Measurements from ENCODE around the gene IFITM1. TPM values are rescaled to one million over a fixed set of nuclear protein-coding genes. Genes with fewer than 3 reads are reported as not detected.

Gene IFITM1
- total RNA-seq, 2 experiments from 2014 or later = 36.4 to 72.4 TPM

DNA sequence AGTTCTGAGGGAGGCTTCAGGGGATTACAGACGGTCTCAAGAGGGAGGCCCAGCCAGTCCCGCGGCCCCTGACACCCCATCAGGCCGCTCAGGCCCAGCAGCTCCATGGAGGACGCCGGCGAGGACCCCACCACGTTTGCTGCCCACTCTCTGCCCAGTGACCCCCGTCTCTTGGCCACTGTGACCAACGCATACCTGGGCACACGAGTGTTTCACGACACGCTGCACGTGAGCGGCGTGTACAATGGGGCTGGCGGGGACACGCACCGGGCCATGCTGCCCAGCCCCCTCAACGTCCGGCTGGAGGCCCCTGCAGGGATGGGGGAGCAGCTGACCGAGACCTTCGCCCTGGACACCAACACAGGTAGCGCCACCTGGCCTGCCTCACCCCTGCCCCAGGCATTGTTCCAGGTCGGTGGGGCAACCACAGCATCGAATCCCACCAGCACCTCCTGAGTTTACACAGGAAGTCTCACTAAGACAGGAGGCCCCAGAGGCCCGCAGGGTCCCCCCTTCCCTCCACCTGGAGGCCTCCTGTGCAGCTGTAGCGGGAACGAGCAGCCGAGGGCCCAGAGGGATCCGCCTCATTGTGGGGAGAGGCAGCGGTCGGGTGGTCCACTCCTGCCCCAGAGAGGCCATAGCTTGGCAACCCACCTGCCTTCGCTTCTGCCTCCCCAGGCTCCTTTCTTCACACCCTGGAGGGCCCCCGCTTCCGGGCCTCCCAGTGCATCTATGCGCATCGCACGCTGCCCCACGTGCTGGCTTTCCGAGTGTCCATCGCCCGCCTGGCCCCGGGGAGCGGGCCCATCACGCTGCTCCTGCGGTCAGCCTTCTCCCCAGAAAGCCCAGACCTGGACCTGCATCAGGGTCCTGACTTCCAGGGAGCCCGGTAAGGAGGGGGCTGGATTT lies 23.9 kb upstream of the IFITM1 start:
- intact Hi-C loops (cut with micrococcal nuclease; ENCODE audit: unreplicated experiment) = no loop called here
- H3K9me3 ChIP-seq (ENCODE audit: low read length) = no peaks in the 10 kb centered on the region
- H3K79me2 ChIP-seq (ENCODE audit: insufficient read depth, low read depth, low read length) = no peaks in the 10 kb centered on the region
- no peak overlapping the region for H3K27ac ChIP-seq (ENCODE audit: low read depth, low read length, poor library complexity, severe bottlenecking)
- no TSS peak for BruUV-seq (replicated peaks)
- peak overlapping the region; percentile 23; the same call in 1 of the 2 replicates for H3K4me2 ChIP-seq (ENCODE audit: low read length)
- ChIA-PET CTCF (ENCODE audit: unreplicated experiment) (no interaction called here), POLR2A (no interaction called here)
- no peak for DNase-seq (ENCODE audit: low spot score)
- no peaks in the 10 kb centered on the region for H4K20me1 ChIP-seq (ENCODE audit: insufficient read depth, low read length)
- no peaks in the 10 kb centered on the region for H3K36me3 ChIP-seq (ENCODE audit: insufficient read depth, low read length)
- no peak overlapping the region for H3K4me3 ChIP-seq (ENCODE audit: low read depth, low read length, poor library complexity, severe bottlenecking)
- TF ChIP-seq, protein P1, sequence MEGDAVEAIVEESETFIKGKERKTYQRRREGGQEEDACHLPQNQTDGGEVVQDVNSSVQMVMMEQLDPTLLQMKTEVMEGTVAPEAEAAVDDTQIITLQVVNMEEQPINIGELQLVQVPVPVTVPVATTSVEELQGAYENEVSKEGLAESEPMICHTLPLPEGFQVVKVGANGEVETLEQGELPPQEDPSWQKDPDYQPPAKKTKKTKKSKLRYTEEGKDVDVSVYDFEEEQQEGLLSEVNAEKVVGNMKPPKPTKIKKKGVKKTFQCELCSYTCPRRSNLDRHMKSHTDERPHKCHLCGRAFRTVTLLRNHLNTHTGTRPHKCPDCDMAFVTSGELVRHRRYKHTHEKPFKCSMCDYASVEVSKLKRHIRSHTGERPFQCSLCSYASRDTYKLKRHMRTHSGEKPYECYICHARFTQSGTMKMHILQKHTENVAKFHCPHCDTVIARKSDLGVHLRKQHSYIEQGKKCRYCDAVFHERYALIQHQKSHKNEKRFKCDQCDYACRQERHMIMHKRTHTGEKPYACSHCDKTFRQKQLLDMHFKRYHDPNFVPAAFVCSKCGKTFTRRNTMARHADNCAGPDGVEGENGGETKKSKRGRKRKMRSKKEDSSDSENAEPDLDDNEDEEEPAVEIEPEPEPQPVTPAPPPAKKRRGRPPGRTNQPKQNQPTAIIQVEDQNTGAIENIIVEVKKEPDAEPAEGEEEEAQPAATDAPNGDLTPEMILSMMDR (conservative IDR thresholded peaks at IDR 0.05; ENCODE audit: low read length) = no peak
- TF ChIP-seq EZH2phosphoT487 (IDR thresholded peaks at IDR 0.05; ENCODE audit: borderline replicate concordance, low read depth, low read length) = no peak
- no peaks in the 10 kb centered on the region for H3K4me1 ChIP-seq (ENCODE audit: insufficient read depth, low read length, poor library complexity, severe bottlenecking)
- no peaks in the 10 kb centered on the region for H3K9me2 ChIP-seq (ENCODE audit: insufficient read depth, low read length)
- no peak overlapping the region for H2AFZ ChIP-seq (ENCODE audit: low read length)

DNA sequence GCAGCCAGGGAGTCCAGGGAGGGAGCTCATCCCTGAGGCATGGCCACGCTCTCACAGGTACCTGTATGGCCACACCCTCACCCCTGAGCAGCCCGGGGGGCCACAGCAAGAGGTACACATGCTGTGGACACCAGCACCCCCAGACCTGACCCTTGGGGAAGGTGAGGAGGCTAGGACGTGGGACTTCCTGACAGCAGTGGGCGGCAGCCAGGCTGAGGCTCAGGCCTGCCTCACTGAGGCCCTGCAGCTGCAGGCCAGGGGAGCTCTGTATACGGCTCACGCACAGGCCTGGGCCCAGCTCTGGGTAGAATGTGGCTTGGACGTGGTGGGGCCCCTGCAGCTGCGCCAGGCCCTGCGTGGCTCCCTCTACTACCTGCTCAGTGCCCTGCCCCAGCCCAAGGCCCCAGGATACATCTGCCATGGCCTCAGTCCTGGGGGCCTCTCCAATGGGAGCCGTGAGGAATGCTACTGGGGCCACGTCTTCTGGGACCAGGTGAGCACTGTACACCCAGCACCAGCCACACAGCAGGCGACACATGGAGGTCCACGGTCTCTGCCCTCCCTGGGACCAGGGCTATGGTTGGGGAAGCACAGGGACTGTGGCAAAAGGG lies 23.1 kb upstream of the IFITM1 start:
- Histone ChIP-seq H3K79me2 (ENCODE audit: insufficient read depth, low read depth, low read length) (no peaks in the 10 kb centered on the region), H3K9me2 (ENCODE audit: insufficient read depth, low read length) (no peaks in the 10 kb centered on the region), H3K4me1 (ENCODE audit: insufficient read depth, low read length, poor library complexity, severe bottlenecking) (no peaks in the 10 kb centered on the region), H3K36me3 (ENCODE audit: insufficient read depth, low read length) (no peaks in the 10 kb centered on the region), H3K4me2 (ENCODE audit: low read length) (no peak overlapping the region), H4K20me1 (ENCODE audit: insufficient read depth, low read length) (no peaks in the 10 kb centered on the region), H3K4me3 (ENCODE audit: low read depth, low read length, poor library complexity, severe bottlenecking) (no peak overlapping the region), H3K27ac (ENCODE audit: low read depth, low read length, poor library complexity, severe bottlenecking) (no peak overlapping the region), H3K9me3 (ENCODE audit: low read length) (no peaks in the 10 kb centered on the region), H2AFZ (ENCODE audit: low read length) (no peak overlapping the region)
- intact Hi-C loops (cut with micrococcal nuclease; ENCODE audit: unreplicated experiment) = no loop called here
- ChIA-PET POLR2A (no interaction called here), CTCF (ENCODE audit: unreplicated experiment) (no interaction called here)
- DNase-seq (ENCODE audit: low spot score) = no peak
- TF ChIP-seq, protein P1 (conservative IDR thresholded peaks at IDR 0.05; ENCODE audit: low read length) = no peak
- no peak for TF ChIP-seq EZH2phosphoT487 (IDR thresholded peaks at IDR 0.05; ENCODE audit: borderline replicate concordance, low read depth, low read length)
- no TSS peak for BruUV-seq (replicated peaks)

All from OCI-LY7 (cell line).